T-helper 22 cell (primary cell): Measurements from ENCODE around the gene RHOBTB3.
A peak's percentile ranks its signal among the peaks of the same experiment; 100 is the strongest.
"Not testable (repeated sequence)": the region's sequence is repeated elsewhere in the genome, so short reads cannot be mapped to it uniquely, and the experiment has no call there.

ENCODE experiments used
- DNase-seq: peaks from one replicate; pipeline ENCODE4 v3.0.0-alpha.2; 2020; ENCODE audit warnings: low read depth

Gene RHOBTB3, protein sequence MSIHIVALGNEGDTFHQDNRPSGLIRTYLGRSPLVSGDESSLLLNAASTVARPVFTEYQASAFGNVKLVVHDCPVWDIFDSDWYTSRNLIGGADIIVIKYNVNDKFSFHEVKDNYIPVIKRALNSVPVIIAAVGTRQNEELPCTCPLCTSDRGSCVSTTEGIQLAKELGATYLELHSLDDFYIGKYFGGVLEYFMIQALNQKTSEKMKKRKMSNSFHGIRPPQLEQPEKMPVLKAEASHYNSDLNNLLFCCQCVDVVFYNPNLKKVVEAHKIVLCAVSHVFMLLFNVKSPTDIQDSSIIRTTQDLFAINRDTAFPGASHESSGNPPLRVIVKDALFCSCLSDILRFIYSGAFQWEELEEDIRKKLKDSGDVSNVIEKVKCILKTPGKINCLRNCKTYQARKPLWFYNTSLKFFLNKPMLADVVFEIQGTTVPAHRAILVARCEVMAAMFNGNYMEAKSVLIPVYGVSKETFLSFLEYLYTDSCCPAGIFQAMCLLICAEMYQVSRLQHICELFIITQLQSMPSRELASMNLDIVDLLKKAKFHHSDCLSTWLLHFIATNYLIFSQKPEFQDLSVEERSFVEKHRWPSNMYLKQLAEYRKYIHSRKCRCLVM

DNA sequence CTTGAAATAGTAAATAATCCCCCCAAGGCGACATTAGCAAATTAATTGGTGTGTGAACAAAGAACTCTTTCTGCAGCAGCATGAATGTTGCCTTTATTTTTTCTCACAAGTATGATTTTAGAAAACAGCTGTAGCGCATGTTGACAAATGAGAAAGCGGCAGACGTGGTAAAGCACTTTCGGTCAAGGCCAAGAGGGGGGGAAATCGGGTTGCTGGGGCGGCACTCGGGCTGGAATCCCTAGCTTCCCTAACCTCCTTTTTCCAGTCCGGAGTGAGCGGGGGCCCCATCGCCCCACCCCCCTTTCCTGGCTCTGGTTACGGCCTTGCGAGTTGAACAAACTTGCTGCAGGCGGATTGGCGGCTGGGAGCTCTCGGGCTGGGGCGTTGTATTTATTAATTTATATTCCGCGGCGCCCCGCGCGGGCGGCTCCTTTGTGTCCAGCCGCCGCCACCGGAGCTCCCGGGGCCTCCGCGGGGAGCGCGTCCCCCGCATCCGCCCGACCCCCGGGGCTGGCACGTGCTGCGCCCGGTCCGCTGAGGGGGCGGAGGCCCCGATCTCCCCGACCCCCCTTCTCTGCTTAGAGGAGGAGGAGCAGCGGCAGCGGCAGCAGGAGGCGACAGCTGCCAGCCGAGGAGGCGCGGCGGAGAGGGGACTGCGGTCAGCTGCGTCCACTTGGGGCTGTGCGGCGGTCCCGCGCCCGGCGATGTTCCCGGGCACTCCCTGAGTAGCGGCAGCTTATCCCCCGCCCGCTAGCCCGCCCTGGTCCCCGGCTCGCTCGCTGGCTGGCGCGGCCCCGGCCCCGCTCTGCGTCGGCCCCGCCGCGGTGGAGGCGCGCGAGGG lies at the start of gene RHOBTB3:
TSS of gene RHOBTB3 (plus strand) at position 607 of the 841 bp plus-strand sequence. CDS start 347 bp downstream, outside the sequence.
- peak; percentile 4 for DNase-seq

DNA sequence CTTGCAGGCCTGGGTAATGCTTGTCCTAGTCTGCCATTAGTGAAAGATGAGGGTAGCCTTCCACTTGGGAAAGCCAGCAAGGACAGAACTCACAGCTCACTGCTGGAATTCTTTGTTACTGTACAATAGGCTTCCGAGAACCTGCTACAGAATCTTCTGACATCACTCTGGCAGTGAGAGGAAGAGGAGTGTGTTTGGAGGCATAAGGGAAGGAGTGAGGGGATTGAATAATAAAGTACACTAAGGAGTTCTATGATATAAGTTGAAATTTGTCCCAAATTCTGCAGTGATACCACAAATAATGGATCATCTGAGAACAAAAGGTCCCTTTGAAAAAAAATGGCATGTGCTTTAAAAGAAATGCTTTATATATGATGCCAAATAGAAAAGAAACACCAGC lies 48.2 kb upstream of the RHOBTB3 start, which contains the start of gene SPATA9:
TSS of gene SPATA9 (minus strand) at position 101 of the 400 bp plus-strand sequence. CDS start 137 bp downstream, outside the sequence.
- no peak for DNase-seq

DNA sequence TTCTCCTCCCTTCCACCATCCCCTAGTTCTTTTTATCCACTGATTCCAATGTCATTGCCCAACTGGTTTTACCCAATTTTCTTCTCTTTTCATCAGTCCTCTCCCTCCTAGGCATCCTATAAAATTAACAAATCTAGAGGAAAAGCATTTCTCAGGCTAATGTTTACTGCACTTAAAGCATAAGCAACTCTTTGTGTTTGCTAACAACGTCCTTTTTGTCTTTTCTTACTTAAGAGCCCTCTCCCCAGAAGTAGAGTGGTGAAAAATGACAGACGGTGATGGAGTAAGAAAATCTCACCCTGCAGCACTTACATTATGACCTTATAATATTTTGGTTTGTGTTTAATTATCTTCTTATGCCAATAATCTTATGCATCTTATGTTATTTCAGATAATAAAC lies 46.8 kb upstream of the RHOBTB3 start:
- no peak for DNase-seq

DNA sequence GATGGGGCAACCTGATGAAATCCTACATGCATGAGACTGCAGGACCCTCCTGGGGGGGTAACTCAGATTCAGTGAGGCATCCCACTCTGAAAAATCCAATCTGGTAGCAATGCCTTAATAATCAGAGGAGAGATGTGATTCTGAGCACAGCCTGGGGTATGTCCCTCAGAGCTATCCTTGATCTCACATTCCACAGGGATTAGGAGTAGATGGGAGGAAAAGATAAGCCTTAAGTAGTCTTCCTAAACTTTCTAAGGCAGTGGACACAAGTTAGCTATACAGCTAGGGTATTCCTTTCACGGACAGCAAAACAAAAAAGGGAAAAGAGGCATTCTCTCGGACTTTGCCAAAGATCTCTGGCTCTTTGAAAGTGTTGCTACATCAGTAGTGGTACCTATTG lies 44.5 kb upstream of the RHOBTB3 start:
- no peak for DNase-seq

DNA sequence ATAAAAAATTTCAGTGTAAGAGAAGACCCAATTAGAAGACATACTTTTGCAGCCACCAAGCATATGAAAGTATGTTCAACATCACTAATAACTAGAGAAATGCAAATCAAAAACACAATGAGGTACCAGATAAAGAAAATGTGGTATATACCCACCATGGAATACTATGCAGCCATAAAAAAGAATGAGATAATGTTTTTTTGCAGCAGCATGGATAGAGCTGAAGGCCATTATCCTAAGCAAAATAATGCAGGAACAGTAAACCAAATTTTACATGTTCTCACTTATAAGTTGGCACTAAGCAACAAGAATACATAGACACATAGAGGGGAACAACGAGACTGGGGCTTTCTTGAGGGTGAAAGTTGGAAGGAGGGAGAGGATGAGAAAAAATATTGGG lies 41.5 kb upstream of the RHOBTB3 start:
- DNase-seq, result no peak

DNA sequence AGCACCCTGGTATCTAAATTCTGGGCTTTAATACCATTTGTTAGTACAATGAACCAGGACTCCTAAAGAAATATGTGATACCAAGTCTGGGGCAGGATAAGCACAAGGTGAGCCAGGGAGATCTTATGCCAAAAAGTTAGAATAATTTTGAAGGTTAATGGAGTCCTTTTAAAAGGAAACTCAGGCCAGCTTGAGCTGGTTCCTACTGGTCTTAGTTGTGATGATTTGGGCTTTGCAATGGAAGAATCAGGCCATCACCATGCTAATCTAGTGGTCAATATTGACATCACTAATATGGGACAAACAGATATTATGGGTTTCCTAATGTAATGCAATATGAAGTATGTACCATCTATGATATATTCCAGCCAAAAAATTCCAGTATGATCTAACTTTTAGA lies 40.8 kb upstream of the RHOBTB3 start:
- DNase-seq, result no peak

DNA sequence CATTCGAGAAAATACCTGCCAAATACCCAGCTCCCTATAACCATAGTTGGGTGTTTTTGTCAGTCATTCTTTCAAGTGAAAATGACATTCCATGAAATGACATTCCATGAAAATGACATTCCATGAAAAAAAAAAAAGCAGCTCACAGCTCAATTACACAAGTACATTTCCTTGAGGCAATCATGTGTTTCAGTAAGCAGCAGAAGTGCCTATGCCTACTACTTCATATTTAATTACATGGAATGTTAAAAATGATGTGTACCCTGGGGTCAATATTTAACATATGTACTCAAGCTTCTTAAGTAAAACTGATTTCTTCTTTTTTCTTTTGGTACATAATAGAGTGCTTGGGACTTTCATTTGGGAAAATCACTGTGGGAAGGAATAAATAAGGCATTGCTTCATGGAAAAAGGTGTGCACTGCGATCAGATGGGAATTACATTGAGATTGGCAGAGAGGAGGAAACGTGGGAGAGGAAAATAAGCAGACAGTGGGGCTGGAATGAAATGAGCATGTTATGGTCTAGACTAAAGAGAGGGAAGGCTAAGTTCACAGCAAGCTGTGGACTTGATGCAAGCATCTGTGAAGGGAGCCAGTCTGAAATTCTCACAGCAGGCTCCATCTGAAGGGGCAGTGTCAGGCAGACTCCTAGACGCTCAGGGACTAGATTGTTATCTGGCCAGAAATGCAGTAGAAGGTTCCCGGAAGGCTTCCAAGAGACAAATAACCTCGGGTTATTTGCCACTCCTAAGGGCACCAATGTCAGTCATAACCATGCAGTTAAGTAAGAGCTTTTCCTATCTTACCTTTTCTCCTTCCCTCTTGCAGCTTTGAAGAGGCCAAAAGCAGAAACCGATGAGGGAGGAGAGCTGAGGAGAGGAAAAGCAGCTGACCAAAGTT lies 33.1 kb upstream of the RHOBTB3 start:
- no peak for DNase-seq

DNA sequence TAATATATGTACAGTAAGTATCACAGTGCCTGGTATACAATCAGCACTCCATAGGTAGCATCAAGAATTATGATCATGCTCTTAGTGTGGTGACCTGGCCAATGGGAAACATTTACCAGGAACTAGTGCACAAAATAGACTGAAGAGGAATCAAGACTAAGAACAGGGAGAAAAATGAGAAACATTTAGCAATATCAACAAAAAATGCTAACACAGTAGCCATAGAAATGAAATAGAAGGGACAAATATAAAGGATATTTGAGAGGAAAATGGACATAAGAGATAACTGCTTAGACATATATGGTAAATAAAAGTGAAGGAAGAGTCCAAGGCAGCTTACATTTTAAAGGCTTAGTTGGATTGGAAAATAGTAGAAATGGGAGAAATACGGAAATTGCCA lies 31.8 kb upstream of the RHOBTB3 start:
- no peak for DNase-seq

DNA sequence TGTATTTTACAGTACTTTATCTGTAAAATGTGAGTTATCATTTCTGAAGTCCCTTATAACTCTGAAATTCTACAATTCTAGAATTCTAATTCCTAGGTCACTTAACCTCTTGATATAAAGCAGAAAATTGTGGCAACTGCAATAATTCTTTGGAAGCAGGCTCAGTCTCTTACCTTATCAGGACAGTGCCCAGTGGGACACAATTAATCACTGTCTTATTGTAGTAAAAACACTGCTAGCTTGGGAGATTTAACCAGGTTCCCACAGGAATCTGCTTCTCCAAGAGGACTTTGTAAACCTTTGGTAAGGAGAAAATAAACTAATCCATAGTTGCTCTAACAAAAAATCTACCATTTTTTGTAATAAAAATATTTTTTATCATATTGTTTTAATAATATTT lies 30.1 kb upstream of the RHOBTB3 start:
- no peak for DNase-seq

DNA sequence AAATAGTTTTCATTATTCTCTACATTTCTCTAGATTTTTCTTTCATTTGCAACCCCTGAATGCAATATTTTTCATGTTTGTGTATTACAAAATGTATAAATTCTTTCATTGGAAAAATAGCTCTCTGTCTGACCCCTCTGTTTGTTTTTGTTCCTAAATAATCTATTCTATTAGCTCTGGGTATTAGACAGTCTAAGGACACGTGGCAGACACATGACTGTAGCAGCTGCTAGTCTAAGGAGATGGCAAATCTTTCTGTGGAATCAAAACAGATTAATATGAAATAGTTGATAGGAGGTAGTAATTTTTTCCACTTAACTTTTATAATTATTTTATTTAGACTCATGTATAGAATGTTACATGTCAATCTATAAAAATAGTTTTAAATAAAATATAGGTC lies 27.0 kb upstream of the RHOBTB3 start:
- DNase-seq, result no peak

DNA sequence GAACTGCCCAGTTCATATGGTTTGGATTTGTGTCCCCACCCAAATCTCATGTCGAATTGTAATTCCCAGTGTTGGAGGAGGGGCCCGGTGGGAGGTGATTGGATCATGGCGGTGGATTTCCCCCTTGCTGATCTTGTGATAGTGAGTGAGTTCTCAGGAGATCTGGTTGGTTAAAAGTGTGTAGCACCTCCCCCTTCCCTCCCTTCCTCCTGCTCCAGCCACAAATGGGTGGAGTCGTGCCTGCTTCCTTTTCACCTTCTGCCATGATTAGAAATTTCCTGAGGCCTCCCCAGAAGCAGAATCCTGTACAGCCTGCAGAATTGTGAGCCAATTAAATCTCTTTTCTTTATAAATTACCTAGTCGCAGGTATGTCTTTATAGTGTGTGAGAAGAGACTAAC lies 24.9 kb upstream of the RHOBTB3 start:
- DNase-seq, result not testable (repeated sequence)

DNA sequence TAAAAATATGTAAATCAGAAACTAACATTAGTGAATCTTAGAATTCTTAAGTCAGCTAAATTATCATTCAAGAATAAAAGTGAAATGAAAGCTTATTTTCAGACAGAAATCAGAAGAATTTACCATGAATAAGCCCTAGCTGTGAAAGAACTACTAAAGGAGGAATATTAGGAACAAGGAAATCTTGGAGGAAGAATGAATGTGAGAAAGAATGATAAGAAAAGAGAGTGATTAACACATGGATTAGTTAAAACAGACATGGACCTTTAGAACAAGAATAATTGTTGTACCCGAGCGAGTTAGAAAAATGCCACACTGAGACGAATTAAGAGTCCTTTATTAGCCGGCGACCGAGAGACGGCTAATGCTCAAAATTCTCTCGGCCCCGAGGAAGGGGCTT lies 24.1 kb upstream of the RHOBTB3 start:
- no peak for DNase-seq

DNA sequence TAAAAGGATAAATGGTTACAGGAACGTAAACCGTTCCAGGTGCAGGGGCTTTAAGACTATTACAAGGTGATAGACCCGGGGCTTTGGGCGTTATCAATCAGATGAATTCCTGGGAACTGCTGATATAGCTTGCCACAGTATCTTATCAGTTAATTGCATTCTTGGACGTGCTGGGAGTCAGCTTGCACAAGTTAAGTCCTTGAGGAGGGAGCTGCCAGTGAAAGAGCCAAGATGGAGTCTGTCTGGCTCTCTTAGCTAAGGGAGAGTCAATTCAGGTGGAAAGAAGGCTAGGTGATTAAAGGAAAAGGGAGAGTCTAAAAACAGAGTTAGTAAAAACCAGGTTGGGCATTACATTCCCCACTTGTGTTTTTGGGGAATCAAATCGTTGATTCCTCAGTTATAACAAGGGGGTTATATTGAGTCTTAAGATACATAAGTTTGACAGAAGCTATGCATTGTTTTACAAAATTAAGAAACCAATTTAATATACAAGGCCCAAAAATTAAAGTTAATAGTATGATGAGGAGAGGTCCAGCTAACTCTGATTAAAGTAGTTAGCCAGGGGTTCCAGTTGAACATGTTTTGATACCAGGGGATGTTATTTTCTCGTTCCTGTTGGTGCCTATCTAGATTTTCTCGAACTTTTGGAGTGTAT lies 23.5 kb upstream of the RHOBTB3 start:
- DNase-seq, result not testable (repeated sequence)

DNA sequence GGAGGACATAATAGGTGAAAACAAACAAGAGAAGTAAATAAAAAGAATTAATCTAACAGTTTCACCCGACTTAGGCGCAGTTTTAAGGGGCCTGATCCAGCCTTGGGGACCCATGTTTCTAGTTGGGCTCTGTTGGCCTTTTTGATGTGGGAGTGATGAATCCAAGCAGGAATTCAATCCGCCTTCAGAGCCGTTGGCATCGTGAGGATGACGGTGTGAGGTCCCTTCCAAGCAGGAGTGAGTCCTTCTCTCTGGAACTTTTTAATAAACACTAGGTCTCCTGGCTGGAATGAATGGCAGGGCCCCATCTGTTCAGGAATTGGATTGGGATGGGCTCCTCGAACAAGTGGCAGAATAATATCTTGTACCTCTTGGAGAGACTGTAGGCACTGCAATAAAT lies 22.3 kb upstream of the RHOBTB3 start:
- DNase-seq, result no peak

DNA sequence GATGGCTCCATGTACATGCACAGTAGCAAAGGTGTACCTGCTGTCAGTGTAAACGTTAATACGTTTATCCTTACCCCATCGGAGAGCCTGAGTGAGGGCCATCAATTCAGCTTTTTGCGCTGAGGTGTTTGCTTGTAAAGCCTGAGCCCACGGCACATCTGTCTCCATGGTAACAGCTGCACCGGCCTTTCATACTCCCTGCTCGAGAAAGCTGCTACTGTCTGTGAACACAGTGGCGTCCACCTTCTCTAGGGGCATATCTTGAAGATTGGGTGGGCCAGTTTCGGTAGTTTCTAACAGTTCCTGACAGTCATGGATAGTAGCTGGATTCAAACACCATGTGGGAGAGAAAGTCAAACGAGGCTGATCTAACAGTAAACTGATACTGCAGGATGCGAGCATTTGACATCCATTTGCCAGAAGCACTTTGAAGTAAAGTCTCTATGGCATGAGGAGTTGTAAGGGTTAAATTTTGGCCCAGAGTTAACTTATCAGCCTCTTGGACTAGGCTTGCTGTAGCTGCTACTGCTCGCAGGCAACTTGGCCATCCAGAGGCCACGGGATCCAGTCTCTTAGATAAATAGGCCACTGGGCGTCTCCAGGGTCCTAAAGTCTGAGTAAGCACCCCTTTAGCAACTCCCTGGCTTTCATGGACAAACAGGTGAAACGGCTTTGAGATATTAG lies 21.0 kb upstream of the RHOBTB3 start:
- no peak for DNase-seq

DNA sequence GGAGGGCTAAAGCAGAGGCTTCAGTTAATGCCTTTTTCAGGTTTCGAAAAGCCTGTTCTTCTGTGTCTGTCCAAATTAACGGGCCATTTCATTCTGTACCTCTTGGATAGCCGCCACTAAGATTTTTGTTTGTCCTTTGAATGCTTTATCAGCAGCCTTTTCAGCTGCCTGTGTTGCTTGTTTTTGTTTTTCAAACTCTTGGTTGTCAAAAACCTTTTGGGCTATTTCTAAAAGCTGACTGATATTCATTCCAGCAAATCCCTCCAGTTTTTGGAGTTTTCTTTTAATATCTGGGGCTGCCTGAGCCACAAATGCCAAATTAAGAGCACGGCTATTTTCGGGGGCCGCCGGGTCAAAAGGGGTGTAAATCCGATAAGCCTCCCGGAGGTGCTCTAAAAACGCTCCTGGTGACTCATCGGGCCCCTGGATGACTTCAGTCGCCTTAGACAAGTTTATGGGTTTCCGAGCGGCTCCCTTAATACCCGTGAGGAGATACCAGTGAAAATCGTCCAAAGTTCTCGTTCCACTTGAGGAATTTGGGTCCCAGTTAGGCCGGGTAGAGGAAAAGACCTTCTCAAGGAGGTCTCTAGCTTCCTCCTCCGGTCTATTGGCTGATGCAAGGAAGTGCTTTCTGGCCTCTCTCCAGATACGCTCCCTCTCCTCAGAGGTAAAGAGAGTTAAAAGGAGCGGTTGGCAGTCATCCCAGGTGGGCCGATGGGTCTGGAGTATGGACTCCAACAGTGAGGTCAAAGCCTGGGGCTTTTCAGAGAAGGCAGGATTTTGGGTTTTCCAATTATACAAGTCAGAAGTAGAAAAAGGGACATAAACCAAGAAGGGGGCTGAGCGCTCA lies 20.3 kb upstream of the RHOBTB3 start:
- DNase-seq, result not testable (repeated sequence)

DNA sequence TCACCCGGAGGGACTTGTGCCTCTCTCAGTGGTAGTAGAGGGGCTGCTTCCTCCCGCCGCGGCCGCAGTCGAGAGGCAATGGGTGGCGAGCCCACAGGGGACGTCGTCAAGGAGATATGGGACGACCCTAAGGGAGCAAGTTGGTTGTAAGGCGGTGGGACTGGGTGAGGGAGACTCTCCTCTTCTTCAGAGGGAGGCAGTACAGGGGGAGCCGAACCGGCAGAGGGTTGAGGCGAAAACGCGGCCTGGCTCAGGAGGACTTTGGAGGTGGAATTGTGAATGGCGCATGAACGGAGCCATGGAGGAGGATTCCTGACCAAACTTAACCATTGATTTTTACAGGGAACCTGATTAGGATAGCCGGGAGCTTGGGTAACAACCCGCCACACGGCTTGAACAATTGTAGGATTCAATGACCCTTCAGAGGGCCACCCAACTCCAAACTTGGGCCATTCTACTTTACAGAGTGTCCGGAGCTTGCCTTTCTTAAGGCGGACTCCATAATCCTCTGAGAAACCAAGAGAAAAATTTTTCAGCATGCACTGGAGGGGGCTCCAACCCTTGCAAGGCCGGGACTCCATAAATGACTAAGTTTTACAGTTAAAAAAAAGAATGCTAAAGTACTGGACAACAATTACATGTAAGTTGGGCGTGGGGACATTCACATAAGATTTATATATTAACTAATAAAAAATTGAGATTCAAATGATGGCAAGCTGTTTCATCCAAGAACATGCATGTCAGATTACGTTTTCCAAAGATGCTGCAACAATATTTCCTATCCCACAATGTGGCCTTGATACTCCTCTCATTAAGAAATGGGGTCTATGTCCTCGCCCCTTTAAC lies 19.4 kb upstream of the RHOBTB3 start:
- DNase-seq, result no peak

DNA sequence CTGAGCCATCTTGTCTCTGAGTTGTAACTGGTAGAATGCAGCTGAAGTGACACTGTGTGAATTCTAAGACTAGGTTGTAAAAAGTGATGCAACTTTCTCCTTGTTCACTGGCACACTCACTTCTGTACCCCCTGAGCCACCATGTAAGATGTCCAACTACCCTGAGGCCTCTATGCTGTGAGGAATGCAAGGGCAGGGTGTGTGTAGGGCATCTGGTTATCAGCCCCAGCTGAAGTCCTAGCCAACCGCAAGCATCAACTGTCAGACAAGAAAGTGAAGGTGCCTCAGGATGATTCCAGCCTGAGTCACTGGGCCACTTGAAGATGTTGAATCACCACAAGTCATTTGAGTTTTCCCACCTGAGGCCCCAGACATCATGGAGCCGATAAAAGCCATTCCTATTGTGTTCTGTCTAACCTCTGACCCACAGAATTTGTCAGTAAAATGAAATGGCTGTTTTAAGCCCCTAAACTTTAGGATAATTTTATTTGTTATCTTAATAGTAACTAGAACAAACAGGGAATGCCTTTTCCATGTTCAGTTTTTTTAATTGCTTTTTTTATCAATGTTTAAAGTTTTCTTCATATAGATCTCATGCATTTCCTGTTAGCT lies 18.7 kb upstream of the RHOBTB3 start:
- no peak for DNase-seq
